ENCODE results near the gene GUCY2F.

GUCY2F gene

GRCh38 chrX:109344101-109344500 lies 137.8 kb downstream of the GUCY2F start:
- DNase-seq (ENCODE audit: low read depth) = no peak
- no peak overlapping the region for H3K4me3 ChIP-seq (ENCODE audit: low read depth, low read length)
- no peak for TF ChIP-seq MYC (IDR thresholded peaks at IDR 0.05; ENCODE audit: low read depth, low read length)
- no peak for TF ChIP-seq POLR2A (IDR thresholded peaks at IDR 0.05; ENCODE audit: extremely low read depth, insufficient read length)
- TF ChIP-seq MAX (IDR thresholded peaks at IDR 0.05; ENCODE audit: low read depth, low read length) = no peak
- TF ChIP-seq CTCF (IDR thresholded peaks at IDR 0.05; ENCODE audit: low read depth, low read length) = no peak

- no peak for DNase-seq (ENCODE audit: low read depth)
Observed at GRCh38 chrX:109343671-109344070, 138.2 kb downstream of the GUCY2F start.

GRCh38 chrX:109336141-109336540 lies 145.7 kb downstream of the GUCY2F start:
- H3K4me3 ChIP-seq (ENCODE audit: low read depth, low read length) = no peak overlapping the region

More at GRCh38 chrX:109343671-109344070, 138.2 kb downstream of the GUCY2F start:
- no peak for TF ChIP-seq MAX (IDR thresholded peaks at IDR 0.05; ENCODE audit: low read depth, low read length)
- TF ChIP-seq POLR2A (IDR thresholded peaks at IDR 0.05; ENCODE audit: extremely low read depth, insufficient read length) = no peak
- no peak for TF ChIP-seq CTCF (IDR thresholded peaks at IDR 0.05; ENCODE audit: low read depth, low read length)
- TF ChIP-seq MYC (IDR thresholded peaks at IDR 0.05; ENCODE audit: low read depth, low read length) = no peak
- no peak overlapping the region for H3K4me3 ChIP-seq (ENCODE audit: low read depth, low read length)

GRCh38 chrX:109327251-109327650 lies 154.6 kb downstream of the GUCY2F start:
- no peak overlapping the region for H3K4me3 ChIP-seq (ENCODE audit: low read depth, low read length)
- no peak for TF ChIP-seq POLR2A (IDR thresholded peaks at IDR 0.05; ENCODE audit: extremely low read depth, insufficient read length)
- no peak for TF ChIP-seq CTCF (IDR thresholded peaks at IDR 0.05; ENCODE audit: low read depth, low read length)
- TF ChIP-seq MAX (IDR thresholded peaks at IDR 0.05; ENCODE audit: low read depth, low read length) = no peak
- TF ChIP-seq MYC (IDR thresholded peaks at IDR 0.05; ENCODE audit: low read depth, low read length) = no peak
- no peak for DNase-seq (ENCODE audit: low read depth)

More at GRCh38 chrX:109336141-109336540, 145.7 kb downstream of the GUCY2F start:
- TF ChIP-seq CTCF (IDR thresholded peaks at IDR 0.05; ENCODE audit: low read depth, low read length) (no peak), POLR2A (IDR thresholded peaks at IDR 0.05; ENCODE audit: extremely low read depth, insufficient read length) (no peak), MYC (IDR thresholded peaks at IDR 0.05; ENCODE audit: low read depth, low read length) (no peak), MAX (IDR thresholded peaks at IDR 0.05; ENCODE audit: low read depth, low read length) (no peak)
- no peak for DNase-seq (ENCODE audit: low read depth)

Measured in NB4 (cell line).